H1 (cell line): ENCODE results near the gene ARID1B. TPM values are rescaled to one million over a fixed set of nuclear protein-coding genes. Genes with fewer than 3 reads are reported as not detected.

Experiments used
- CTCF ChIA-PET: fragments of 300-600 bp; sonication (Branson Sonifier 250); formaldehyde crosslinking; loops from one replicate; lab custom pipeline; 2021; ENCODE audit not compliant: partially characterized antibody; lab: Charles Lee
- POLR2A ChIA-PET: fragments of 300-600 bp; sonication (Branson Sonifier 250); formaldehyde crosslinking; loops from one replicate; lab custom pipeline; 2021; ENCODE audit warnings: inconsistent platforms; ENCODE audit not compliant: partially characterized antibody; lab: Charles Lee
- DNase-seq, 2 experiments: peaks; one replicate each; pipeline versions ENCODE4 v3.0.0 to v3.0.0-alpha.2; 2010 to 2022; ENCODE audit warnings: low spot score in 2 of 2, low read depth in 1 of 2, mixed read lengths in 1 of 2
- FAIRE-seq: peaks from 2 replicates; lab custom pipeline; 2011; peaks lifted over from hg19 to GRCh38; lab: Jason Lieb, UNC
- H2AFZ ChIP-seq: 2 replicates; pipeline ENCODE4 v1.8.1; 2012; ENCODE audit warnings: low read length, inconsistent platforms
- H2AK5ac ChIP-seq: 2 replicates; pipeline ENCODE4 v1.6.1; 2013; ENCODE audit warnings: low read depth, low read length
- H2BK120ac ChIP-seq: replicated peaks from 2 replicates; pipeline ENCODE3; 2013; ENCODE audit warnings: low read depth, low read length, inconsistent platforms
- H2BK12ac ChIP-seq: 2 replicates; pipeline ENCODE4 v1.6.1; 2013; ENCODE audit warnings: low read depth, low read length
- H2BK15ac ChIP-seq: 2 replicates; pipeline ENCODE4 v1.6.1; 2013; ENCODE audit warnings: low read length
- H2BK20ac ChIP-seq: 2 replicates; pipeline ENCODE4 v1.6.1; 2013; ENCODE audit warnings: low read length
- H2BK5ac ChIP-seq: 2 replicates; pipeline ENCODE4 v1.6.1; 2013; ENCODE audit warnings: low read depth, low read length
- H3K14ac ChIP-seq: 2 replicates; pipeline ENCODE4 v1.6.1; 2013; ENCODE audit warnings: inconsistent platforms; ENCODE audit not compliant: insufficient read length
- H3K18ac ChIP-seq: 2 replicates; pipeline ENCODE4 v1.6.1; 2013; ENCODE audit warnings: low read length; ENCODE audit errors: extremely low read depth
- H3K23ac ChIP-seq: 2 replicates; pipeline ENCODE4 v1.6.1; 2013; ENCODE audit warnings: inconsistent platforms; ENCODE audit not compliant: insufficient read length
- H3K23me2 ChIP-seq: 2 replicates; pipeline ENCODE4 v1.6.1; 2013; ENCODE audit warnings: low read depth, low read length
- H3K27ac ChIP-seq: 2 replicates; pipeline ENCODE4 v1.6.1; 2011; ENCODE audit warnings: low read depth, low read length, inconsistent platforms
- H3K27me3 ChIP-seq, 4 experiments: replicated peaks in 1 of 4; 1 replicate in 1 of 4; 2 replicates in 3 of 4; pipeline versions ENCODE4 v1.6.1 to v1.8.1; 2011 to 2013; ENCODE audit warnings: low read length in 3 of 4, mild to moderate bottlenecking in 3 of 4, inconsistent platforms in 2 of 4, mixed read lengths in 2 of 4, moderate library complexity in 1 of 4; ENCODE audit not compliant: control insufficient read depth in 3 of 4, insufficient read depth in 3 of 4; ENCODE audit errors: extremely low read depth in 1 of 4
- H3K36me3 ChIP-seq, 4 experiments: 2 replicates each; pipeline versions ENCODE4 v1.6.1 to v1.8.1; 2011 to 2013; ENCODE audit warnings: mild to moderate bottlenecking in 4 of 4, low read length in 3 of 4, moderate library complexity in 2 of 4, control low read depth in 1 of 4, inconsistent platforms in 1 of 4; ENCODE audit not compliant: insufficient read depth in 4 of 4, control insufficient read depth in 2 of 4
- H3K4ac ChIP-seq: replicated peaks from 2 replicates; pipeline ENCODE3; 2013; ENCODE audit warnings: low read length, low read depth, mixed read lengths, inconsistent platforms; ENCODE audit not compliant: insufficient read length
- H3K4me1 ChIP-seq, 4 experiments: replicated peaks in 1 of 4; 1 replicate in 1 of 4; 2 replicates in 3 of 4; pipeline versions ENCODE4 v1.6.1 to v1.8.1; 2011 to 2013; ENCODE audit warnings: low read length in 3 of 4, inconsistent platforms in 2 of 4, mixed read lengths in 1 of 4; ENCODE audit not compliant: insufficient read depth in 4 of 4, control insufficient read depth in 3 of 4
- H3K4me2 ChIP-seq, 2 experiments: 2 replicates each; pipeline versions ENCODE4 v1.6.1 to v1.8.1; 2011 to 2013; ENCODE audit warnings: low read depth in 2 of 2, low read length in 2 of 2, control low read depth in 1 of 2, inconsistent platforms in 1 of 2, mild to moderate bottlenecking in 1 of 2; ENCODE audit not compliant: insufficient read depth in 1 of 2
- H3K4me3 ChIP-seq, 4 experiments: fragments of 200-600, 300-600 bp in 1 of 4; sonication (generic), shearing (Covaris generic), sonication (Bioruptor Twin) in 1 of 4; 2 replicates each; pipeline versions ENCODE4 v1.5.1 to v1.8.1; 2011 to 2016; ENCODE audit warnings: low read length in 4 of 4, low read depth in 3 of 4, control low read depth in 2 of 4, inconsistent platforms in 2 of 4, mild to moderate bottlenecking in 2 of 4, mixed read lengths in 1 of 4, moderate library complexity in 1 of 4; ENCODE audit not compliant: insufficient read depth in 2 of 4; ENCODE audit errors: extremely low read depth in 1 of 4
- H3K56ac ChIP-seq: replicated peaks from 2 replicates; pipeline ENCODE3; 2013; ENCODE audit warnings: low read depth, mild to moderate bottlenecking, mixed read lengths, low read length, inconsistent platforms; ENCODE audit not compliant: insufficient read length
- H3K79me1 ChIP-seq: 2 replicates; pipeline ENCODE4 v1.6.1; 2013; ENCODE audit warnings: low read depth, low read length, control low read depth
- H3K79me2 ChIP-seq, 2 experiments: 2 replicates each; pipeline versions ENCODE4 v1.6.1 to v1.8.1; 2012 to 2013; ENCODE audit warnings: low read length in 2 of 2, mild to moderate bottlenecking in 2 of 2, inconsistent platforms in 1 of 2; ENCODE audit not compliant: insufficient read depth in 2 of 2, control insufficient read depth in 1 of 2
- H3K9ac ChIP-seq, 4 experiments: replicated peaks in 1 of 4; 1 replicate in 1 of 4; 2 replicates in 3 of 4; pipeline versions ENCODE4 v1.6.1 to v1.8.1; 2011 to 2013; ENCODE audit warnings: low read depth in 3 of 4, low read length in 3 of 4, control low read depth in 2 of 4, mild to moderate bottlenecking in 2 of 4, moderate library complexity in 2 of 4, inconsistent platforms in 1 of 4; ENCODE audit errors: extremely low read depth in 1 of 4
- H3K9me3 ChIP-seq, 2 experiments: 2 replicates each; pipeline versions ENCODE4 v1.6.1 to v1.8.1; 2012 to 2013; ENCODE audit warnings: mild to moderate bottlenecking in 2 of 2, moderate library complexity in 2 of 2, control low read depth in 1 of 2, inconsistent platforms in 1 of 2, low read depth in 1 of 2, low read length in 1 of 2, mixed read lengths in 1 of 2; ENCODE audit not compliant: insufficient read depth in 2 of 2
- H4K20me1 ChIP-seq, 2 experiments: replicated peaks in 1 of 2; 2 replicates each; pipeline versions ENCODE3 to v1.8.1; 2011 to 2013; ENCODE audit warnings: inconsistent platforms in 2 of 2, low read length in 2 of 2, mild to moderate bottlenecking in 1 of 2; ENCODE audit not compliant: insufficient read depth in 2 of 2, control insufficient read depth in 1 of 2
- H4K5ac ChIP-seq: 2 replicates; pipeline ENCODE4 v1.6.1; 2013; ENCODE audit warnings: low read length, low read depth, mixed read lengths, inconsistent platforms; ENCODE audit not compliant: insufficient read length
- H4K8ac ChIP-seq: 2 replicates; pipeline ENCODE4 v1.8.0; 2013; ENCODE audit warnings: mild to moderate bottlenecking, moderate library complexity, low read length, inconsistent platforms; ENCODE audit not compliant: insufficient read depth; ENCODE audit errors: extremely low read depth
- H4K91ac ChIP-seq: replicated peaks from 2 replicates; pipeline ENCODE3; 2013; ENCODE audit warnings: low read length, mixed read lengths, inconsistent platforms; ENCODE audit not compliant: insufficient read length
- ATF3 ChIP-seq: IDR thresholded peaks from 2 replicates; pipeline ENCODE4 v1.6.1; 2011; ENCODE audit warnings: low read depth, mild to moderate bottlenecking, low read length; ENCODE audit not compliant: insufficient read depth
- CBX5 ChIP-seq: fragments of 300-800, 300-1000 bp; sonication (generic); IDR thresholded peaks from 2 replicates; pipeline ENCODE4 v1.7.1; 2016; ENCODE audit warnings: antibody characterized with exemption, low read length, low read depth
- CTCF ChIP-seq, 3 experiments: IDR thresholded peaks; 1 replicate in 2 of 3; 2 replicates in 1 of 3; pipeline versions ENCODE4 v1.5.1 to v1.6.1; 2011; ENCODE audit warnings: low read length in 3 of 3, mild to moderate bottlenecking in 3 of 3, inconsistent platforms in 2 of 3, low read depth in 1 of 3, moderate library complexity in 1 of 3; ENCODE audit not compliant: insufficient read depth in 1 of 3; ENCODE audit errors: control extremely low read depth in 1 of 3
- EZH2 ChIP-seq: fragments of 200-600 bp; sonication (generic); IDR thresholded peaks from 2 replicates; pipeline ENCODE4 v1.7.1; 2012; ENCODE audit warnings: low read depth, mild to moderate bottlenecking, moderate library complexity, low read length, inconsistent platforms; ENCODE audit not compliant: severe bottlenecking
- GTF2F1 ChIP-seq: IDR thresholded peaks from 2 replicates; pipeline ENCODE4 v1.6.1; 2012; ENCODE audit warnings: low read depth, low read length, improper control_type of control experiment, borderline replicate concordance
- KDM4A ChIP-seq: IDR thresholded peaks from one replicate; pipeline ENCODE4 v1.7.1; 2012; ENCODE audit warnings: low read depth, mild to moderate bottlenecking, moderate library complexity, low read length, inconsistent platforms; ENCODE audit not compliant: severe bottlenecking
- PHF8 ChIP-seq: fragments of 200-600 bp; sonication (generic); conservative IDR thresholded peaks from 2 replicates; pipeline ENCODE4 v1.7.1; 2012; ENCODE audit warnings: low read depth, mild to moderate bottlenecking, inconsistent platforms, low read length, moderate library complexity
- RNF2 ChIP-seq: fragments of 200-900, 300-1000 bp; sonication (generic); IDR thresholded peaks from 2 replicates; pipeline ENCODE4 v1.7.1; 2016; ENCODE audit warnings: borderline replicate concordance, low read depth, mild to moderate bottlenecking, antibody characterized with exemption, low read length; ENCODE audit not compliant: poor library complexity, severe bottlenecking; ENCODE audit errors: missing control alignments
- SP1 ChIP-seq: IDR thresholded peaks from 2 replicates; pipeline ENCODE4 v1.6.1; 2011; ENCODE audit warnings: low read depth, low read length
- WGBS, 2 experiments: shearing (Covaris generic) in 1 of 2; methylation state at CpG; one replicate each; pipeline versions ENCODE4 v1.1.6 to v1.1.7; 2013 to 2015; ENCODE audit warnings: low lambda C conversion rate in 2 of 2, mixed read lengths in 2 of 2, inconsistent platforms in 1 of 2, low coverage in 1 of 2, missing lambda C conversion rate in 1 of 2; ENCODE audit not compliant: insufficient replicate concordance in 2 of 2, insufficient coverage in 1 of 2, insufficient read length in 1 of 2; ENCODE audit errors: extremely low coverage in 1 of 2, missing lambda C conversion rate in 1 of 2; 5-methylcytosine and 5-hydroxymethylcytosine counted together
- polyA plus RNA-seq, 7 experiments: library from polyadenylated mRNA; depleted of rRNA in 3 of 7; stranded (reverse) in 5 of 7; unstranded in 2 of 7; fragments of >200 nt in 5 of 7; fragments of 200-250 nt in 2 of 7; gene quantifications; 1 replicate in 5 of 7; 2 replicates in 1 of 7; 4 replicates in 1 of 7; pipeline versions ENCODE4 v1.2.1 to v1.2.3, GENCODE V29; 2011 to 2013; ENCODE audit warnings: missing spikeins in 2 of 7, mixed read lengths in 2 of 7
- total RNA-seq: library from RNA; stranded (reverse); fragmentation: NEBNext Ultra II Directional; extraction: Animal tissue kit (Norgen Biotek cat#: 25700); gene quantifications from 2 replicates; pipeline ENCODE4 v1.2.1, GENCODE V29; 2021

The ARID1B gene
- total and polyA plus RNA-seq, 2 of the 8 experiments (the other 6 are each of a cell fraction or from before 2014, with no cell fraction given), result 24.3 to 70.3 TPM

GRCh38 chr6:156942266-156942665 lies 165.1 kb downstream of the ARID1B start:
- Histone ChIP-seq H2BK120ac (no peak overlapping the region), H3K4ac (no peak overlapping the region), H3K27ac (no peak overlapping the region), H4K5ac (no peak overlapping the region), H3K23ac (no peak overlapping the region), H3K14ac (no peak overlapping the region), H3K36me3 (no peaks in the 10 kb centered on the region), H3K56ac (no peak overlapping the region), H2AFZ (no peak overlapping the region), H2BK15ac (no peak overlapping the region), H3K79me2 (peaks cover 0 to 83% of the 10 kb centered on the region in 2 experiments; a peak in 3 of 4 replicates), H3K9ac (no peak overlapping the region), H2BK5ac (no peak overlapping the region), H3K18ac (no peak overlapping the region), H4K91ac (no peak overlapping the region), H2BK12ac (no peak overlapping the region), H3K4me3 (no peak overlapping the region), H3K27me3 (no peaks in the 10 kb centered on the region), H3K79me1 (peaks cover 8% of the 10 kb centered on the region), H3K4me1 (peaks cover 2 to 15% (median 10%) of the 10 kb centered on the region in 4 experiments; a peak in 5 of 7 replicates), H3K4me2 (no peak overlapping the region), H2AK5ac (no peak overlapping the region), H4K20me1 (peaks cover 0 to 2% of the 10 kb centered on the region in 2 experiments), H2BK20ac (no peak overlapping the region), H4K8ac (no peak overlapping the region), H3K9me3 (no peaks in the 10 kb centered on the region), H3K23me2 (no peaks in the 10 kb centered on the region; the same call in 1 of the 2 replicates)
- DNase-seq (peak in 1 of 2 experiments; percentile 21), FAIRE-seq (peak; percentile 28)
- WGBS, 2 experiments, result 80% methylated on average over 1 of the region's 2 CpGs; no CpG with 5 or more reads in 1 of the 2 experiments
- POLR2A ChIA-PET, result interaction anchor here (1.2 to 2.0 kb wide), 2 partner anchors 9 to 22 kb away, joined by 3 to 5 read pairs; no protein-coding TSS in a partner anchor
- CTCF ChIA-PET, result interaction anchor here (0.8 to 2.5 kb wide), 20 partner anchors 8 to 1493 kb away, joined by 3 to 12 read pairs (median 4); no protein-coding TSS in a partner anchor
- TF ChIP-seq CTCF (IDR thresholded peaks at IDR 0.05; ENCODE audit: control extremely low read depth in 1 of 3, insufficient read depth in 1 of 3, low read depth in 1 of 3, low read length in 3 of 3) (peak; percentile 63 to 77 (median 65)), CBX5 (no peak), RNF2 (no peak), PHF8 (no peak), ATF3 (no peak), SP1 (no peak), GTF2F1 (no peak), EZH2 (no peak), KDM4A (no peak)
